ENCODE data around the gene WDR47.

DNA sequence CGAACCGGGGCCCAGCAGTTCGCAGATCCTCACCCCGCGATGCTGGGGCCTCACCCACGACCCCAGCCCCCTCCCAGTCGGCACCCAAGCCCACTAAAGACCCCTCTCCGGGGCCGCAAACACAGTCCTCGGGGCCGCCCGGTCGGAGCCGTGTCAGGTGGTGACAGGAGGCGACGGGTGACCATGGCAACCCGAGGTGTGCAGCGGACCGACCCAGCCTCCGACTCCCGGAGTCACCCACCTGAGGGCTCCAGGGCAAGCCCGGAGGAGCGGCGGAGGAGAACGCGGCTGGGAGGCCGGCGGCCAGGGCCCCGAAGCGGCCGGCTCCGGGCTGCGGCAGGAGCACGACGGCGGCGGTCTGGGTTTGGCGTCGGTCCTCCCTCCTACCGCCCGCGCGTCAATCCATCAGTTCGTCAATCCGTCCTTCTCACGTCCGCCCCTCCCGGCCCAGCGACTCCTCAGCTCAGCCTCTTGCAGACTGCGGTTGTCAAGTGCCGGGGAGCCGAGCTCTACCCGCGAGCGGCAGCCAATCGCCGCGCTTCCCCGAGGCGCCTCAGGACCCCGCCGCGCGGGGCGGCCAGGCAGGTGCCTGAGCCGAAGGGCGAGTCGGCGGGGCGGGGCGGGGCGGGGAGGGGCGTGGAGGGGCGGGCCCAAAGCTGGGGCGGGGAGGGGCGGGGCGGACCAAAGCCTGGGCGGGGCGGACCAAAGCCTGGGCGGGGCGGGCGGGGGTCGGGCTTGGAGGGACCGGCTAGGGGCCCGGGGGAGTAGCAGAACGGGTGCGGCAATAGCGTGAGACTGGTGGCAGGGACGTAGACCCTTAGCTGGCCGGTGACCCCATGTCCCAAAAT is at the start of gene WDR47:
- TF ChIP-seq, protein P1, sequence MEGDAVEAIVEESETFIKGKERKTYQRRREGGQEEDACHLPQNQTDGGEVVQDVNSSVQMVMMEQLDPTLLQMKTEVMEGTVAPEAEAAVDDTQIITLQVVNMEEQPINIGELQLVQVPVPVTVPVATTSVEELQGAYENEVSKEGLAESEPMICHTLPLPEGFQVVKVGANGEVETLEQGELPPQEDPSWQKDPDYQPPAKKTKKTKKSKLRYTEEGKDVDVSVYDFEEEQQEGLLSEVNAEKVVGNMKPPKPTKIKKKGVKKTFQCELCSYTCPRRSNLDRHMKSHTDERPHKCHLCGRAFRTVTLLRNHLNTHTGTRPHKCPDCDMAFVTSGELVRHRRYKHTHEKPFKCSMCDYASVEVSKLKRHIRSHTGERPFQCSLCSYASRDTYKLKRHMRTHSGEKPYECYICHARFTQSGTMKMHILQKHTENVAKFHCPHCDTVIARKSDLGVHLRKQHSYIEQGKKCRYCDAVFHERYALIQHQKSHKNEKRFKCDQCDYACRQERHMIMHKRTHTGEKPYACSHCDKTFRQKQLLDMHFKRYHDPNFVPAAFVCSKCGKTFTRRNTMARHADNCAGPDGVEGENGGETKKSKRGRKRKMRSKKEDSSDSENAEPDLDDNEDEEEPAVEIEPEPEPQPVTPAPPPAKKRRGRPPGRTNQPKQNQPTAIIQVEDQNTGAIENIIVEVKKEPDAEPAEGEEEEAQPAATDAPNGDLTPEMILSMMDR (conservative IDR thresholded peaks at IDR 0.05): no peak
- no peak for TF ChIP-seq EZH2 (IDR thresholded peaks at IDR 0.05; ENCODE audit: low read depth)

Data from PC-9 (cell line).